ENCODE measurements around the gene ABCD4. TPM values are rescaled to one million over a fixed set of nuclear protein-coding genes. Genes with fewer than 3 reads are reported as not detected.

Gene ABCD4
- total and polyA plus RNA-seq, 4 donors: 20.4 to 34.4 (median 29.1) TPM

DNA sequence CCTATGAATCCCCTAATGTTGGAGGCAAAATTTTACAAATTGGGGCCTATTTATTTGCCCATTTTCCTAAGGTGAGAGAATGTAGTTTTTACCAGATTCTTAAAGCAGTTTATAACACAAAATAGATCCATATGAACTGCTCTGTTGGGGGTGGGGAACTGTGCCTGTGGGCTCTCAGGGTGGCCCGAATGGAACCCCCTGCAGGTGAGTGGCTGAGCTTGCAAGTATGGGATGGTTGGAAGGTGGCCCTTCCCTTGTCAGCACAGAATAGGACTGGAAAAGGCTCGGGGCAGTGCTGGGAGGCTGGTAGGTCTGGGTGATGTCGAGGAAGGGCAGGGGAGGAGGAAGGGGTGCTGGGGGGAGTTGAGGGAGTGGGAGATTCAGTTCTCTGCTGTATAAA, 58.6 kb downstream of the ABCD4 start:
- 21% methylated on average over 3 of the region's 3 CpGs for WGBS
- no peak overlapping the region for H3K9ac ChIP-seq (ENCODE audit: low read depth in 1 of 2, low read length in 2 of 2)
- H3K9me3 ChIP-seq (ENCODE audit: control insufficient read depth in 4 of 4, low read length in 3 of 4): no peaks in the 10 kb centered on the region
- peaks cover 11 to 20% (median 14%) of the 10 kb centered on the region in 4 donors for H3K4me1 ChIP-seq (ENCODE audit: control insufficient read depth in 4 of 4, insufficient read depth in 4 of 4, low read length in 3 of 4)
- TF ChIP-seq FOXA2 (IDR thresholded peaks at IDR 0.05) (no peak), EGR1 (IDR thresholded peaks at IDR 0.05; ENCODE audit: low read depth in 2 of 2) (no peak), FOXA1 (IDR thresholded peaks at IDR 0.05) (no peak), NR2F2 (IDR thresholded peaks at IDR 0.05) (no peak), RXRA (IDR thresholded peaks at IDR 0.05) (no peak), HNF4A (conservative IDR thresholded peaks at IDR 0.05) (no peak), GABPA (IDR thresholded peaks at IDR 0.05 in 1 of 2, conservative IDR thresholded peaks at IDR 0.05 in 1 of 2) (no peak), TAF1 (conservative IDR thresholded peaks at IDR 0.05) (no peak), RAD21 (IDR thresholded peaks at IDR 0.05) (no peak), JUND (IDR thresholded peaks at IDR 0.05) (no peak)
- TF ChIP-seq, protein P1, sequence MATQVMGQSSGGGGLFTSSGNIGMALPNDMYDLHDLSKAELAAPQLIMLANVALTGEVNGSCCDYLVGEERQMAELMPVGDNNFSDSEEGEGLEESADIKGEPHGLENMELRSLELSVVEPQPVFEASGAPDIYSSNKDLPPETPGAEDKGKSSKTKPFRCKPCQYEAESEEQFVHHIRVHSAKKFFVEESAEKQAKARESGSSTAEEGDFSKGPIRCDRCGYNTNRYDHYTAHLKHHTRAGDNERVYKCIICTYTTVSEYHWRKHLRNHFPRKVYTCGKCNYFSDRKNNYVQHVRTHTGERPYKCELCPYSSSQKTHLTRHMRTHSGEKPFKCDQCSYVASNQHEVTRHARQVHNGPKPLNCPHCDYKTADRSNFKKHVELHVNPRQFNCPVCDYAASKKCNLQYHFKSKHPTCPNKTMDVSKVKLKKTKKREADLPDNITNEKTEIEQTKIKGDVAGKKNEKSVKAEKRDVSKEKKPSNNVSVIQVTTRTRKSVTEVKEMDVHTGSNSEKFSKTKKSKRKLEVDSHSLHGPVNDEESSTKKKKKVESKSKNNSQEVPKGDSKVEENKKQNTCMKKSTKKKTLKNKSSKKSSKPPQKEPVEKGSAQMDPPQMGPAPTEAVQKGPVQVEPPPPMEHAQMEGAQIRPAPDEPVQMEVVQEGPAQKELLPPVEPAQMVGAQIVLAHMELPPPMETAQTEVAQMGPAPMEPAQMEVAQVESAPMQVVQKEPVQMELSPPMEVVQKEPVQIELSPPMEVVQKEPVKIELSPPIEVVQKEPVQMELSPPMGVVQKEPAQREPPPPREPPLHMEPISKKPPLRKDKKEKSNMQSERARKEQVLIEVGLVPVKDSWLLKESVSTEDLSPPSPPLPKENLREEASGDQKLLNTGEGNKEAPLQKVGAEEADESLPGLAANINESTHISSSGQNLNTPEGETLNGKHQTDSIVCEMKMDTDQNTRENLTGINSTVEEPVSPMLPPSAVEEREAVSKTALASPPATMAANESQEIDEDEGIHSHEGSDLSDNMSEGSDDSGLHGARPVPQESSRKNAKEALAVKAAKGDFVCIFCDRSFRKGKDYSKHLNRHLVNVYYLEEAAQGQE (IDR thresholded peaks at IDR 0.05): no peak
- TF ChIP-seq, protein P2, sequence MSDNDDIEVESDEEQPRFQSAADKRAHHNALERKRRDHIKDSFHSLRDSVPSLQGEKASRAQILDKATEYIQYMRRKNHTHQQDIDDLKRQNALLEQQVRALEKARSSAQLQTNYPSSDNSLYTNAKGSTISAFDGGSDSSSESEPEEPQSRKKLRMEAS (IDR thresholded peaks at IDR 0.05): no peak
- no peak for DNase-seq (ENCODE audit: low spot score)
- H3K4me3 ChIP-seq (ENCODE audit: low read depth in 1 of 3, low read length in 3 of 3): no peak overlapping the region
- H3K36me3 ChIP-seq (ENCODE audit: control insufficient read depth in 4 of 4, insufficient read depth in 3 of 4, low read depth in 1 of 4, low read length in 3 of 4): no peaks in the 10 kb centered on the region
- H3K27ac ChIP-seq (ENCODE audit: low read depth in 1 of 2, low read length in 2 of 2): no peak overlapping the region
- H3K27me3 ChIP-seq (ENCODE audit: control insufficient read depth in 4 of 4, insufficient read depth in 4 of 4, low read length in 3 of 4): peaks cover 1 to 27% (median 12%) of the 10 kb centered on the region in 4 donors

DNA sequence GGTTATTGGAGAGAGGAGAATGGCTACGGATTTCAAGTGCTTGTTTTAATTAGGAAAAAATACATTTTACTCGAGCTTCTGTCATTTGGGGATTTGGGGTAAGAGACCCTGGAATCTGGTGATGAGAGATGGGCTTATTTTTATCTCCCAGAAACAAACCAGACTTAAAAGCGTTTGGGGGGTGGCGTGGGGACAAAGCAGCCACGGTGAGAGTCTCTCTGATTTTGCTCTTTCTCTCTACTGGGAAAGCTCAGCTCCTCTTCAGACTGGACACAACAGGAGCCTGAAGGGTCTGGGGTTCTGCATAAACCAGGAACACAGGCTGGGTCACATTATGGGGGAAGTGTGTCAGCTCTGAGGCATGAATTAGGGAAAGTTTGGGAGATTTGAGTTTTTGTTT, 59.7 kb downstream of the ABCD4 start:
- Histone ChIP-seq H3K9me3 (ENCODE audit: control insufficient read depth in 4 of 4, low read length in 3 of 4) (no peaks in the 10 kb centered on the region), H3K36me3 (ENCODE audit: control insufficient read depth in 4 of 4, insufficient read depth in 3 of 4, low read depth in 1 of 4, low read length in 3 of 4) (no peaks in the 10 kb centered on the region), H3K27me3 (ENCODE audit: control insufficient read depth in 4 of 4, insufficient read depth in 4 of 4, low read length in 3 of 4) (peaks cover 6 to 27% (median 16%) of the 10 kb centered on the region in 4 donors), H3K4me3 (ENCODE audit: low read depth in 1 of 3, low read length in 3 of 3) (no peak overlapping the region), H3K4me1 (ENCODE audit: control insufficient read depth in 4 of 4, insufficient read depth in 4 of 4, low read length in 3 of 4) (peaks cover 11 to 20% (median 14%) of the 10 kb centered on the region in 4 donors), H3K9ac (ENCODE audit: low read depth in 1 of 2, low read length in 2 of 2) (no peak overlapping the region), H3K27ac (ENCODE audit: low read depth in 1 of 2, low read length in 2 of 2) (no peak overlapping the region)
- DNase-seq (ENCODE audit: low spot score): no peak
- 20% methylated on average over 5 of the region's 5 CpGs for WGBS
- no peak for TF ChIP-seq RXRA (IDR thresholded peaks at IDR 0.05)
- no peak for TF ChIP-seq TAF1 (conservative IDR thresholded peaks at IDR 0.05)
- TF ChIP-seq RAD21 (IDR thresholded peaks at IDR 0.05): no peak
- TF ChIP-seq NR2F2 (IDR thresholded peaks at IDR 0.05): no peak
- TF ChIP-seq HNF4G (IDR thresholded peaks at IDR 0.05): no peak
- TF ChIP-seq EGR1 (IDR thresholded peaks at IDR 0.05; ENCODE audit: low read depth in 2 of 2): no peak
- TF ChIP-seq, protein P2 (IDR thresholded peaks at IDR 0.05): no peak
- TF ChIP-seq YY1 (IDR thresholded peaks at IDR 0.05): no peak
- TF ChIP-seq, protein P3, sequence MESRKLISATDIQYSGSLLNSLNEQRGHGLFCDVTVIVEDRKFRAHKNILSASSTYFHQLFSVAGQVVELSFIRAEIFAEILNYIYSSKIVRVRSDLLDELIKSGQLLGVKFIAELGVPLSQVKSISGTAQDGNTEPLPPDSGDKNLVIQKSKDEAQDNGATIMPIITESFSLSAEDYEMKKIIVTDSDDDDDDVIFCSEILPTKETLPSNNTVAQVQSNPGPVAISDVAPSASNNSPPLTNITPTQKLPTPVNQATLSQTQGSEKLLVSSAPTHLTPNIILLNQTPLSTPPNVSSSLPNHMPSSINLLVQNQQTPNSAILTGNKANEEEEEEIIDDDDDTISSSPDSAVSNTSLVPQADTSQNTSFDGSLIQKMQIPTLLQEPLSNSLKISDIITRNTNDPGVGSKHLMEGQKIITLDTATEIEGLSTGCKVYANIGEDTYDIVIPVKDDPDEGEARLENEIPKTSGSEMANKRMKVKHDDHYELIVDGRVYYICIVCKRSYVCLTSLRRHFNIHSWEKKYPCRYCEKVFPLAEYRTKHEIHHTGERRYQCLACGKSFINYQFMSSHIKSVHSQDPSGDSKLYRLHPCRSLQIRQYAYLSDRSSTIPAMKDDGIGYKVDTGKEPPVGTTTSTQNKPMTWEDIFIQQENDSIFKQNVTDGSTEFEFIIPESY (IDR thresholded peaks at IDR 0.05): no peak
- no peak for TF ChIP-seq SP1 (IDR thresholded peaks at IDR 0.05)
- TF ChIP-seq, protein P4, sequence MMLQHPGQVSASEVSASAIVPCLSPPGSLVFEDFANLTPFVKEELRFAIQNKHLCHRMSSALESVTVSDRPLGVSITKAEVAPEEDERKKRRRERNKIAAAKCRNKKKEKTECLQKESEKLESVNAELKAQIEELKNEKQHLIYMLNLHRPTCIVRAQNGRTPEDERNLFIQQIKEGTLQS (IDR thresholded peaks at IDR 0.05): no peak
- no peak for TF ChIP-seq FOXA2 (IDR thresholded peaks at IDR 0.05)
- no peak for TF ChIP-seq HNF4A (conservative IDR thresholded peaks at IDR 0.05)

Measured in liver (tissue), 9 donors.